GM21360 (cell line): ENCODE measurements around the gene SORT1.
"Not testable (repeated sequence)": the region's sequence is repeated elsewhere in the genome, so short reads cannot be mapped to it uniquely, and the experiment has no call there.

Experiments used
- ATAC-seq: cut with Tn5 transposase; IDR thresholded peaks from one replicate; pipeline ENCODE4 v1.9.1; 2021; ENCODE audit warnings: mild to moderate bottlenecking, moderate library complexity; ENCODE audit not compliant: unreplicated experiment

Gene SORT1

DNA sequence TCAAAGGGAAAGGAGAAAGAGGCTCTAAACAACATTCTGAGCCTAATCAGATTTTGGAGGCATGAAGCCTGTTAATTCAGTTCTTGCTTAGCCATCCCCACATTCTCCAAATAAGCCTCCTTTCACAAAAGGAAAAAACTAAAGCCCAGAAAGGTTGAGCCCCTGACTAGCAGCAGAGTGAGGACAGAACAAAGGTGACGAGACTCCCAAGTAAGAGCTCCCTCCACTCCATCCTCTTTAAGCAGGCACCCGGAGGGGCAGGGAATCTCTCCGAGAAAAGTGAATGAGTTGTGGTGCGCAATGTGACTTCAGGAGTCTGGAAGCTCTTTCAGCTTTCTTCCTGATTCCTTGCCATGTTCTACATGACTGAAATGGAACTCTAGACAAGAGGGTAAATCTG is 47.5 kb downstream of the SORT1 start:
- ATAC-seq: no peak

DNA sequence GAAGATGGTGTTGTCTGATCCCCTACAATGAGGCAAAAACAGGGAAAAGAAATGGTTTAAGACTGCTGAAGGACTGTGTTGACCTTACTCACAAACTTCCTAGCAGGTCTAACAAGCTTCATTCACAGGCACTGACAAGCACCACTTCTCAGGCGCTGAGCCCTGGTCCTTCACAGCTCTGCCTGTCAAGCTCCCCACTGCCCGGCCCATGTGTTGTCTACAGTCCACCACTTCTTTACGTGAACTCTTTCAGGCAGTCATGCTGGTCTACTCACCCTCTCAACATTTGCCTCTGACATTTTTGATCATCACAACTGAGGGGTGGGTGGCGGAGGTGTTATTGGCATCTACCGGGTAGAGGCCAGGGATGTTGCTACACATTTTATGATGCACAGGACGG is 50.2 kb downstream of the SORT1 start:
- ATAC-seq: no peak

DNA sequence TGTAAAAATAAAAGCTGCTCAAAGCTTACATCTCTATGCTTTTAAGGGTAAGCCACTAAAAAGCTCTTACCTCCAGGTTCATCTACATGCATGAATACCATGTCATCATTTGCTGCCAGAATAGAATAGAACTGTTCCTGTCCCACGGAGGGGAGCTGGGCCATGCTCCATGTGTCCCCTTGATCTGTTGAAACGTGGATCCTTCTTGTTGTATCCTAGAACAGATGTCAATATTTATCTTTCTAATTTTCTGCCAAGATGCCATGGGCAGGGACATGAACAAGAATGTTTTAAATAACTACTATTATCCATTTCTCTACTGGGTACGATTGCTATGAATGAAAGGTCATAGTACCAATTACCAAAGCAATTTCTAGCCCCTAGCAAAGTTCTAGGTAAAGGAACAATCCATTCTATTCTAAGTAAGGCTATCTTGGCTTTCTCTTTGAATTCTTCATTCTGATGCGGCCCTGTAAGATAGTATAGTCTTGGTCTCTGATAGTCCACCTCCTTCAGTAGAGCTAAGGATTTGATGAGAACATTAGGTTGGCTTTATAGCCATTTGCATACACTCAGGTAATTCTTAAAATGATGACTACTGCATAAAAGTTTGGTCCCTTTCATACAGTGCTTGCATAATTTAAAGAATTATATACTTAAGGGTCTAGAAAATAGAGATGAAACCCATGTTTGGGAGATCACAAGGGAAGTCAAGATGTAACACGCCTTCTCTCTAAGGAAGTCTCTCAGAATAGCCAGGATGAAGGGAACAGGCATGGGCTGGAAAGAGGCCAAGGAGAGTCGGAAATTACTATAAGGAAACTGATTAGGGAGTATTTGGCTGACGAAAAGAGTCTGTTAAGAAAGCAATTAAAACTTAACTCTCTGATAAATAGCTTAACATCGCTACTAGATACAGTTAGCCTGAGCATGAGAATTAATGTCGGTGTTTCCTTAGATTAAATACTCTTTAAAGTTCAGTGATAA is 55.5 kb downstream of the SORT1 start:
- ATAC-seq: no peak

DNA sequence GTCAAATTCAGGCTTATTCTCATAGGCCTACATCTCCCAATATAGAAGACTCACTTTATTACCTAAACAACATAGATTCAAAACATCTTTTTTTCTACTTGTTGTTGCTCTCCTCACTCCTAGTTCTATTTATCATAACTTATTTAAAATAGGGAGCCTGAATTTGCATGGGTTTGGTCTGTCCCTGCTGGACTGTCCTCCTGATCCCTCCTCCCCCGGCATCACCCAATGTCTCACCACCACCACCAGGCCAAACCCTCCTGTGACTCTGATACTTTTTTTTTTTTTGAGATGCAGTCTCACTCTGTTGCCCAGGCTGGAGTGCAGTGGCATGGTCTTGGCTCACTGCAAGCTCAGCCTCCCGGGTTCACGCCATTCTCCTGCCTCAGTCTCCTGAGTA is 59.1 kb downstream of the SORT1 start:
- ATAC-seq: no peak

DNA sequence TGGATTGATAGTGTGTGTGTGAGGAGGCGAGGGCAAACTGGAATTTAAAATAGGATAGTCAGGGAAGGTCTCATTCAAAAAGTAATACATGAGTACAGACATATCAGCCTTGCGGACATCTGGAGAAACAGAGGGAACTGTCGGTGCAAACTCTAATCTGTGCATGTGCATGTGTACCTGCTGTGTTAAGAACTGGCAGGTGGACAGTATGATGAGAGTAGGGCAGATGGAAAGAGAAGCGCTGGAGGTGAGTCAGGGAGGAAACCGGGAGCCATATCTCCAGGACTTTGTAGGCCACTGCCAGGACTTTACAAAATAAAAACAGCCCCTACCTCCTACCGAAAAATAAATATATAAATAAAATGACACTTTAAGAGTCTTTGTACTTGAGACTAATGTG is 59.6 kb downstream of the SORT1 start:
- no peak for ATAC-seq

DNA sequence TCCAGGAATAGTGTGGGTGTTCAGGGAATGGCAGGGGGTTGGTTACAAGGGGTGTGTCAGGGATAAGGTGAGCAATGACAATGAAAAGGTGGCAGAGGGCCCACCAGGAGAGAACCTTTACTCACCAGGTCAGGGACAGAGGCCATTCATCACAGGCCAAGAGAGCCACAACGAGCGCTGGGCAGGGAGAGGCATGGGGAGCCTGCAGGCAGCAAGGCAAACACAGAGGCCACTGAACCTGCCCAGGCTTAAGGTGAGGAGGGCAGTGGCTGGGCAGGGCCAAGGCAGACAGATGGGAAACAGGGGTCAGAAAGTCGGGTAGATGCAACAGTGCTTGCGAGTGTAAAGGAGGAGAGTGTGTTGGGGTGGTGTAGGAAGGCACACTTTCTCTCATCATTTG is 62.6 kb downstream of the SORT1 start:
- no peak for ATAC-seq

DNA sequence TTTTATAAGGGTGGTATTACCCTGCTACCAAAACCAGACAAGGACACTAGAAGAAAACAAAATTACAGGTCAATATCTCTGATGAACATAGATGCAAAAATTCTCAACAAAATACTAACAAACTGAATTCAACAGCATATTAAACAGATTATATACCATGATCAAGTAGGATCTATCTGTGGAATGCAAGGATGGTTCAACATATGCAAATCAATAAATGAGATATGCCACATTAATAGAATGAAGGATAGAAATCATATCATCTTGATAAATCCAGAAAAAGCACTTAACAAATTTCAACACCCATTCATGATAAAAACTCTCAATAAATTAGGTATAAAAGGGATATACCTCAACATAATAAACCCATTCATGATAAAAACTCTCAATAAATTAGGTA is 66.6 kb downstream of the SORT1 start:
- no peak for ATAC-seq

DNA sequence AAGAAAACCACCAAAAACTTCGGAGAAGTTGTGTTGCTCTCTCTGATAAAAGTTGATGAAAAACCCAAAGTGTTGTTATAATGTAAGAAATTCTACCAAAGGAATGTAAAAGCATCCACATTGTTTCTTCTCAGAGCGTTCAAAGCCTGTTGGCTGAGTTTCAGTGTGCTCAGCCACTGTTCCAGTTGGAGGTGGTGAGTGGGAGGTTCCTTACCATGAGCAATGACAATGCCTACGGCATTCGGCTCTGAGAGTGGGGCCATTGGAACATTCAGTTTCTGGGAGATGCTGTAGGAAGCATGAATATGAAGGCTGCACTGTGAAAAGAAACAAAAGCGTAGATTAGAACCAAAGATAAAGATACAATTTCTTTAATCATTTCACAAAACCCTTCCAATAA is 70.4 kb downstream of the SORT1 start:
- ATAC-seq: no peak

DNA sequence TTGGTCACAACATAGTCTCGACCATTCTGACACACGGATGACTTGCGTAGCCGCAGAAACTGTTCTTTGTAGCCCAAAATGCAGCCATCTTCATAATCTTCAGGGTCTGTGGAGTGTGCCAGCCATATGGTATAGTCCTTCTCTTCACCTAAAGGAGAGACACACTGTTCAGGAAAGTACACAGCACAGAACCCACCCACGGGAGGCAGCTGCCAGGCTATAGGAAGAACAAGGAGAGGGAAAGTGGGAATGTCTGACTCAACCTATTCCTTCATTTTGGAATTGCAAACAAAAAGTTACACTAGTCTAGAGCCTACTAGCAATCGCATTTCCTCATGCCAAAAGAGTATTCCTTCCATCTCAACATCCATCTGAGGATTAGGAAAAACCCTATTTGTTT is 74.7 kb downstream of the SORT1 start:
- no peak for ATAC-seq

DNA sequence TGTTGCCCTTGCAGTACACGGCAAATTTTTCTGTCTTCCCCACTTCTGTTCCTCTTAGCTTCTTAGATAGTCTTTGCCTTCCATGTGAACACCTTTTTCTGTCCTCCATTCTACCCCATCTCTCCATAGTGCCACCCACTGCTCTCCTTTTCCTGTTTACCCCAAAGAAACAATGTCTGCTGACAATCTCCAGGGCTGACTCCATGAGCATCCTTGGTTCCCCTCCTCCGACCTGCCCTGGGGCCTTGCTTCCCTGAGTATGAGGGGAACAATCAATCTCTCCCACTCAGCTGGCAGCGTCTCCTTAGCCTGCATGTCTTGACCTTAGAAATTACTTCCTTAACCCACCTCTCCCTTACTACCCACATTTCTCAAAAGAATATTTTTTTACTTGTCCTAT is 78.6 kb downstream of the SORT1 start:
- no peak for ATAC-seq

DNA sequence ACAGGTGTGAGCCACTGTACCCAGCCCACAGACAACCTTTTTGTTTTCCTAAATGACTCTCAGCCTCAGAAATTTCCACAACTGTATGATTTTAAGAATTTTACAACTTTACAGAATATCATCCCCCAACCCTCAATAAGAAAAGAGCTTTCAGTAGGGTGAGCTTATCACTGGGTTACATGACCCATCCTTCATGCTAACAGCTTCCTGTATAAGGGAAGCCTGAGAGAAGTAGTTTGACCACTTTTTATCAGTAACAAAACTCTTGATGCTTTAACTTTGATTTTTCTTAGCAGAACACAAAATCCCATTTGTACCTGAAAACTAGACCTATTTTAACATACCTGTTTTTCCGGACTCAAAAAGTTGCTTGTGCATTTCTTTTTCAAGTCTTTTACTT is 81.2 kb downstream of the SORT1 start:
- ATAC-seq: no peak

DNA sequence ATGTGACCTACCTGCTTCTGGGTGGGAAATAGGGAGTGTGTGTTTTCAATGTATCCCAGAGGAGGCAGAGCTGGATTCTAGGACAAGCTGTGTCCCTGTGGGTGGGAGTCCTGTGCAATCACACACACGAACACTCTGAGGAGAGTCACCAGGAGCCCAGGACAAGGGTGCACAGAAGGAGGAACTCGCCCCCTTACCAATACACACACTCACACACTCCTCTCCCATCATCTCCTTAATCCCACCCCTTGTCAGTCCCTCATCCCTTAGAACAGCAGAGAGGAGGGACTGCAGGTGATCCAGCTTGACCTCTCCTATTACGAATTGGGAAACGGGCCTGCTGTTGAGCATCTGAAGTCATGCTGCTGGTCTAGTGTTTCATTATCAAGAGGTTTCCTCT is 82.4 kb downstream of the SORT1 start:
- no peak for ATAC-seq

DNA sequence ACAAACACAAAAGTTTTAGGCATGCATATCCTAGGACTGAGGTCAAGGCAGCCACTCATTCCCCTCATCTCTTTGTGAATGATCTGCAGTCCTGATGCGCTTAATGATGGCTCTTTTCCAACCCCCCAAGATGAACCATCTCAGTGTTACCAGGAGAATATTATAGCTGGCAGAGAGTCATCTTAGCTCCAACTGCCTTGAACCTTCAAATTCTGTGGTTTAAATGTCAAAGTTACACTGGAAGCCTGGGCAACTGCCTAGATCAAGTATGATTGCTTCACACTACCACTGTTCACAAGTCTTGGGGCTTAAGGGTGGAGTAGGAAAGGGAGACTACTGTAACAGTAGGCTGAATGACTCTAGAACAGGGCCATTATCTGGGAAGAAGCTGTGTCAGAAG is 82.9 kb downstream of the SORT1 start:
- ATAC-seq: no peak

DNA sequence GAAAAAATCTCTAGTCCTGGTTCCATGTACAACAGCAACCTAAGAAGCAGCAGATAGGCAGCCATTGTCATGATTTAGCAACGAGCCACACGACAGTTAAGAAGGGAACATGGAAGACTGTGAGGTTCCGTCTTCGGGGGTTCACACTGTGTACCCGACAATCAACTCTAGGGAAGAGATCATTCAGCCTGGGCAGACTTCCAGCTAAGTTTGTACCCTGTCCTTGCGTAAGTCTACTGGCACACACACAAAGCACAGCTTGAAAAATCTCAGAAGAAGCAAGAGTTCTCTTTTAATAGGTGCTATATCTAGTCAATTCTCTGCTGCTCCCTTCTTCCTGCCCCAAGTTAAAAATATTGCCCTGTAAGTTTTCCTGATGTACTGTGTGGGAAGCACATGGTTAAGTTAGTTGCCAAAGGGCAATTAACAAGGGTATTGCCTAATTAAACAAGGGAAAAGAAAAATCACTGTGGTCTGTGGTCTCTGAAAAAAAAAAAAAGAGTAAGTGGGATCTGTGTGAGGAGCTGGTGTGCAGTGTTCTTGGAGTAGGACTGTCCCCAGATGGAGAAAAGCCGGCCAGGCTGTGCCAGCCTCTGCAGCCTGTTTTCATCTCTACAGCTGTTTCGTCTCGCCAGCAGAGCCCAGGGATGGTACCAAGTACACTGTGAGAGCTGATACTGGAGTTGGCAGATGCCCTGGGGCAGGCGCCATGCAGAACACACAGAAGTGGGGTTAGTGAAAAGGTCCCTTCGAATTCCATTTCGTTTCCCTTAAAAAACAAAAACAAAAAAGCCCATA is 84.5 kb downstream of the SORT1 start:
- ATAC-seq: no peak

DNA sequence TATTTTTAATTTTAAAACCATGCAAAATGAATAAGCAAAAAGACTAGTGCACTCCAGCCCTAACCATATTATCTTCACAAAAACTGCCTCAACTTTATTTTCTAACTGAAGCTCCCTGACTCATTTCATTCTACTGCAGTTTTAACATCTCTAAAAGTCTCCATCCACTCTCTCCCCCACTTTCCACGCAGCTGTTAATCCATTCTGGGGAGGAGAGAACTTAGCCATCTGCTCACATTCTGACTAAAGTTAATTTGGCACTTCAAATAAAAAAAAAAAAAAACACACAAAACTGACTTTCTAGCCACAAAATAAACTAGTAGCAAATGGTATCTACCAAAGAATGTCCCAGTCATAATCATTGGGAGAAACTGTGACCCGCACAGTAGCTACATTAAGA is 85.5 kb downstream of the SORT1 start:
- ATAC-seq: no peak

DNA sequence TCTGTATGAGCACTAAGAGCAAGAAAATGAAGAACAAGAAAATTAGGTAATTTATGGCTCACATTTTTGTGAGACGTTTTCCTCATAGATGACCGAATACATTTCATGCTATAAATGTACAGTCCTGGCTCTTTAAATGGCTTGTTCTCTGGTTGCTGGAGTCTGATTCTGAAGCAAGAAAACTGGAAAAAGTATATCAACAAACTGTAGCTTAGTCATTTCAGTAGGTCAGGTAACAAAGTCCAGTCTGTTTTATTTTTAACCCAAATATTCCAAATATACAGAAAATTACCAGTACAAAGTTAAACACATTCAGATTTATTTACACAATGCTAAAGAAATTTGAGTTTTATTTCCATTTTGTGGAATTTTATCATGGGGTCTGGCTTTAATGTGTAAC is 88.4 kb downstream of the SORT1 start:
- no peak for ATAC-seq

DNA sequence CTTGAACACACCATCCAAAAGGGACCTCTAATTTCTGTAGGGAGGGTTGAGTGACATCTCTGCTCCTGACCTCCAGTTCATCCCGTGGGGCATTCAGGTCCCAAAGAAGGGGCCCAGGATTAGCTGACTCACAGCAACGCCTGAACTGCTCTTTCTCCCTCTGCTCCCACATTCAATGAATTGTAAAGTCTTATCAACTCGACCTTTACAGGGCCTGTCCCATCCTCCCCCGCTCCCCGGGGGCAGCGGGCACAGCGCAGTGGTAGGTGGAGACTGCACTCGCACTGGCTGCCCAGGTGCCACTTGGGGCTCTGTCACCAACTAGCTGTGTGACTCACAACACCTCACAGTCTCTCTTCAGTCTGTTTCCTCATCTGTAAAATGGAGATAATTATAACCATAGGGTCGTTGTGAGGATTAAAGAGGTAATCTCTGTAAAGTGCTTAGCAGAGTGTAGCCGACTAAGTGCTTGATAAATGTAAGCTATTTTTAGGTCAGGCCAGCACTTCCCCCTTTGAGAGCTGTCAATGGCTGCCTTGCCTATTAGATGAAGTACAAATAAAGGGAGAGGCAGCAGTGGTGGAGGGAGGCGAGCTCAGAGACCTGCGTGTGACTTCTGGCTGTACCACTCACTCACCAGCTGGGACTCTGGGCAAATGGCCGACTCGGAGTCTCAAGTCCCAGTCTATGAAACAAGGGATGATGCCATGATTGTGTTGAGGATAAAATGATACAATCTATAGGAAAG is 90.3 kb downstream of the SORT1 start:
- ATAC-seq: no peak

DNA sequence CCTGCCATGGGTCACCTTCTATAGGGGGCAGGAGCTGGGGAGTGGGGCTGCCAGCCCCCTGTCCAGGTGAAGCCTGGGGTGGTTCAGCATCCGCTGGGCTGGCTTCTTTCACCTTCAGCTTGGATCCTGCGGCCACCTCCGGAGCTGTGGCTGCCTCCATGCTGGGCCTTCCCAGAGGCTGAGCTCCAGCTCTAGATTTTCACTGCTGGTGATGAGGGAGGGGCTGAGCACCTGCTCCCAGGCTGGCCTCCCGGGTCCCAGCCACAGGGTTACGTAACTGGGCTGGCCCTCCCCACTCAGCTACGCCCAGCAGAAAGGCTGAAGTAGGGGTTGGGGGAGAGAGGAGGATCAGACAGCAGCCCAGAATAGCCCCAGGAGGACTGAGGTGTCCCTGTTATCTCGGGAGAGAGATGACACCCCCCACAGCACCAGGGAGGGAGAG is 90.9 kb downstream of the SORT1 start, which contains the start of gene MYBPHL:
Gene MYBPHL, minus strand, starts transcription at position 180 of the 442 bp plus-strand sequence. Its CDS starts 20 bp downstream, at position 160.
- no peak for ATAC-seq

DNA sequence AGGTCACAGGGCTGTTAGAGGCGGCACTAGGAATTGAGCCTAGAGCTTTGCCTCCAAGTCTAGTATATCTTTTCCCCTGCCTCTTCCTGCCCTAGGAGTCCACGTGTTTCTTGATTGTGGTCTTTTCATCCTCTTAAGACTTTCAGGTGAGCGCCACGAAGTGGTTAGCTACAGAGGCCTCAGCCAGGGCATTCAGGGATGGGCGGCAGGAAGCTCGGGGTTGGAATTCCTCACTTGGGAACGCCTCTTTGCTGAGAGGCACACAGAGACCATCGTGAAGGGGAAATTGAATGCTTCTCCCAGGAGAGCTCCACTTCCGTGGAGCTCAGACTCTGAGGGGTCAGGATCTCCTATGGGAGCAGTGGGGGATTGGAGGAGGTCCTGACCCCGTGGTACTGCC is 91.7 kb downstream of the SORT1 start:
- not testable (repeated sequence) for ATAC-seq

DNA sequence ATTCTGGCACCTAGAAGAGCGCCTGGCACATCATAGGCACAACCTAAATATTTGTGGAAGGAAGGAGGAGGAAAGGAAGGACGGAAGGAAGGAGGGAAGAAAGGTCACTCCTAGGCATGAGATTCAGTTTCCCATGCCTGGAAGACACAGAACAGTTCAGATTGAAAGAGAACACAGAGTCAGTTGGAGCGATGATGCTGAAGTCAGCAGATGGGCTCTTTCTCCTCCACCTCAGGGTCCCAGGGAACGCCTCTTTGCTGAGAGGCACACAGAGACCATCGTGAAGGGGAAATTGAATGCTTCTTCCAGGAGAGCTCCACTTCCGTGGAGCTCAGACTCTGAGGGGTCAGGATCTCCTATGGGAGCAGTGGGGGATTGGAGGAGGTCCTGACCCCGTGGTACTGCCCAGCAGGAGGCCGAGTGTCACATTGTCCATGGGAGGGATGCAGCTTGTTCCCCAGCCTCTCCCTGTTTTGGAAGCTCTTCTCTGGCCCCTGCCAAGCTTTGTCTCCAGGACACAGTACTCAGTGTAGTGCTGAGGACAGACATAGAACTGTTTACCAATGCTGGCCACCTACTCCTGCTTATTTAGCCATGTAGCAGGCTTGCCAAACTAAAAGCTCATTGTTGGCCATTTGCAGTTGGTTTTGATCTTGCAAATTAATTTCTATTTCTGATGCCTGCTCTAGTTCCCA is 93.3 kb downstream of the SORT1 start:
- no peak for ATAC-seq

DNA sequence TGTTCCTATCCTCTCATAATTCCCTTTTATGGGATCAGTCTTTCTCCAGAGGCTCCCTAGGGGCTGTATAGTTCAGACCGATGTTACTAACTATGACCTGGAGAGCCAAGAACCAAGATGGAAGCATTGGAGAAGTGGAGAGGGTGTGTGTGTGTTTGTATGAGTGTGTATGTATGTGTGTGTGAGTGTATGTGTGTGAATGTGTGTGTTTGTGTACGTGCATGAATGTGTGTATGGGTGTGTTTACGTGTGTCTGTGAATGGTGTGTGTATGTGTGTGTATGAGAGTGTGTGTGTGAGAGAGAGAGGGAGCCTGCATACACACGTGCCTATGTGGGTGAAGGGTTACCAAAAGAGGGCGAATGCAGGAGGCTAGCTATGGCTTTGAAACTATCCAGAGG is 95.8 kb downstream of the SORT1 start:
- ATAC-seq: no peak
